HG03103 (cell line): ENCODE data around the gene CD300LG.
"Not testable (repeated sequence)": the region's sequence is repeated elsewhere in the genome, so short reads cannot be mapped to it uniquely, and the experiment has no call there.

Experiments
- ATAC-seq: cut with Tn5 transposase; IDR thresholded peaks from one replicate; pipeline ENCODE4 v1.9.1; 2021; ENCODE audit warnings: low read depth; ENCODE audit not compliant: unreplicated experiment

Gene CD300LG

GRCh38 chr17:43877031-43877430 lies 30.1 kb downstream of the CD300LG start:
- ATAC-seq = no peak

GRCh38 chr17:43877451-43878155 lies 30.6 kb downstream of the CD300LG start:
- ATAC-seq = no peak

GRCh38 chr17:43878260-43879175 lies 31.5 kb downstream of the CD300LG start:
- no peak for ATAC-seq

- no peak for ATAC-seq
These were observed 32.9 kb downstream of the CD300LG start for GRCh38 chr17:43879723-43880419.

- ATAC-seq = no peak
These were observed 33.5 kb downstream of the CD300LG start for GRCh38 chr17:43880420-43880991.

- ATAC-seq = no peak
These were observed 34.2 kb downstream of the CD300LG start for GRCh38 chr17:43881181-43881580.

- no peak for ATAC-seq
These were observed 35.0 kb downstream of the CD300LG start for GRCh38 chr17:43881758-43882505.

GRCh38 chr17:43882761-43883415 lies 35.9 kb downstream of the CD300LG start:
- no peak for ATAC-seq

- ATAC-seq = no peak
These were observed 41.6 kb downstream of the CD300LG start for GRCh38 chr17:43888548-43888947.

- ATAC-seq = no peak
These were observed 43.3 kb downstream of the CD300LG start for GRCh38 chr17:43890240-43890639.

- ATAC-seq = no peak
These were observed 45.1 kb downstream of the CD300LG start for GRCh38 chr17:43891851-43892646.

- no peak for ATAC-seq
These were observed 45.6 kb downstream of the CD300LG start for GRCh38 chr17:43892647-43892952.

- not testable (repeated sequence) for ATAC-seq
These were observed 47.5 kb downstream of the CD300LG start for GRCh38 chr17:43894494-43894893.

GRCh38 chr17:43897831-43898230 lies 50.9 kb downstream of the CD300LG start:
- ATAC-seq = no peak

- no peak for ATAC-seq
These were observed 51.5 kb downstream of the CD300LG start for GRCh38 chr17:43898446-43898845.

- ATAC-seq = no peak
These were observed 53.3 kb downstream of the CD300LG start for GRCh38 chr17:43900183-43900857.

- ATAC-seq = no peak
These were observed 54.1 kb downstream of the CD300LG start for GRCh38 chr17:43900858-43901754.
